ENCODE data around the gene CCDC90B. TPM values are rescaled to one million over a fixed set of nuclear protein-coding genes. Genes with fewer than 3 reads are reported as not detected.

CCDC90B gene
- total and polyA plus RNA-seq, 10 of the 15 experiments (the other 5 are each of a cell fraction or from before 2014, with no cell fraction given), result 33.2 to 91.5 (median 59.2) TPM

- Histone ChIP-seq H3K79me2 (ENCODE audit: control insufficient read depth, insufficient read depth, low read length) (no peaks in the 10 kb centered on the region), H2AFZ (ENCODE audit: control insufficient read depth, low read depth, low read length) (no peak overlapping the region), H3K4me3 (no peak overlapping the region), H3K27me3 (replicated peaks in 1 of 2; ENCODE audit: control insufficient read depth in 2 of 2, insufficient read depth in 2 of 2, low read length in 1 of 2) (no peaks in the 10 kb centered on the region), H3K9me3 (replicated peaks; ENCODE audit: control insufficient read depth, insufficient read depth, low read length) (no peaks in the 10 kb centered on the region), H3K4me1 (ENCODE audit: control insufficient read depth, insufficient read depth, low read length) (no peaks in the 10 kb centered on the region), H3K4me2 (ENCODE audit: control insufficient read depth, insufficient read depth) (no peak overlapping the region), H3K27ac (ENCODE audit: control insufficient read depth, insufficient read depth) (no peak overlapping the region), H3K9ac (ENCODE audit: control insufficient read depth, insufficient read depth, low read length) (no peak overlapping the region), H4K20me1 (ENCODE audit: control insufficient read depth, insufficient read depth) (no peaks in the 10 kb centered on the region), H3K36me3 (ENCODE audit: control insufficient read depth in 2 of 2, insufficient read depth in 2 of 2, low read length in 1 of 2) (peaks cover 2 to 12% of the 10 kb centered on the region in 2 experiments; a peak in 3 of 4 replicates)
- no peak for FAIRE-seq
- WGBS (ENCODE audit: insufficient coverage, insufficient replicate concordance, low lambda C conversion rate, missing lambda C conversion rate), result 100% methylated on average over 1 of the region's 1 CpG
- in situ Hi-C loops (cut with MboI) (no loop called here), intact Hi-C loops (cut with micrococcal nuclease; ENCODE audit: unreplicated experiment) (no loop called here)
- CTCF ChIA-PET, result interaction anchor here (1.2 kb wide), 1 partner anchor 16 kb away, joined by 4 read pairs; no protein-coding TSS in a partner anchor
- TF ChIP-seq SMAD1 (IDR thresholded peaks at IDR 0.05; ENCODE audit: low read depth, partially characterized antibody), result no peak
- TF ChIP-seq ZNF687 (IDR thresholded peaks at IDR 0.05), result no peak
- no peak for TF ChIP-seq SRF (IDR thresholded peaks at IDR 0.05; ENCODE audit: low read depth in 2 of 2, low read length in 2 of 2)
- TF ChIP-seq E2F4 (IDR thresholded peaks at IDR 0.05; ENCODE audit: low read depth, low read length), result no peak
- no peak for TF ChIP-seq EED (IDR thresholded peaks at IDR 0.05; ENCODE audit: low read depth)
- no peak for TF ChIP-seq USF1 (IDR thresholded peaks at IDR 0.05; ENCODE audit: borderline replicate concordance, extremely low read length, insufficient read depth, low read depth, low read length)
- TF ChIP-seq BRCA1 (IDR thresholded peaks at IDR 0.05; ENCODE audit: low read depth, low read length), result no peak
- TF ChIP-seq ZNF622 (IDR thresholded peaks at IDR 0.05), result no peak
- SMC1A ChIA-PET (ENCODE audit: uncharacterized antibody, unreplicated experiment), result interaction anchor here (0.5 to 1.0 kb wide), 2 partner anchors 16 to 26 kb away, joined by 3 to 4 read pairs; no protein-coding TSS in a partner anchor
- ATAC-seq, result no peak
- BruUV-seq (replicated peaks), result no TSS peak
- POLR2A ChIA-PET, result interaction anchor here (0.7 kb wide), 1 partner anchor 9 kb away, joined by 3 read pairs; no protein-coding TSS in a partner anchor
- DNase-seq (ENCODE audit: low read depth, low spot score), result no peak
- RAD21 ChIA-PET (ENCODE audit: unreplicated experiment), result no interaction called here
Measured at GRCh38 chr11:83265331-83265730, 20.8 kb downstream of the CCDC90B start.
